G401 (cell line): Measurements from ENCODE around the gene GRIA3. TPM values are rescaled to one million over a fixed set of nuclear protein-coding genes. Genes with fewer than 3 reads are reported as not detected.
"Not testable (repeated sequence)": the region's sequence is repeated elsewhere in the genome, so short reads cannot be mapped to it uniquely, and the experiment has no call there.

Experiments used
- DNase-seq: peaks from one replicate; pipeline ENCODE4 v3.0.0-alpha.2; 2015; ENCODE audit warnings: low spot score
- in situ Hi-C: cut with HindIII; loops from 2 replicates; pipeline ENCODE4 v1.10.0; 2016; ENCODE audit warnings: low sequenced_read_pairs, mixed read lengths
- total RNA-seq: library from RNA; depleted of rRNA; stranded (reverse); fragments of >200 nt; shearing (Covaris generic); gene quantifications from 2 replicates; pipeline ENCODE4 v1.2.3, GENCODE V29; 2014

GRIA3 gene
- total RNA-seq, 1 experiment from 2014 or later = not detected

- in situ Hi-C loops = no loop called here
- no peak for DNase-seq
Measured at GRCh38 chrX:123425471-123425870, 241.4 kb downstream of the GRIA3 start.

- in situ Hi-C loops = no loop called here
- DNase-seq = no peak
Measured at GRCh38 chrX:123425904-123426303, 241.8 kb downstream of the GRIA3 start.

- in situ Hi-C loops = no loop called here
Measured at GRCh38 chrX:123432361-123433150, 248.5 kb downstream of the GRIA3 start.

GRCh38 chrX:123436512-123437136 is 252.5 kb downstream of the GRIA3 start:
- DNase-seq = no peak

More at GRCh38 chrX:123432361-123433150, 248.5 kb downstream of the GRIA3 start:
- no peak for DNase-seq

GRCh38 chrX:123439926-123440325 is 255.8 kb downstream of the GRIA3 start:
- in situ Hi-C loops, DNase-seq: not testable (repeated sequence)

More at GRCh38 chrX:123436512-123437136, 252.5 kb downstream of the GRIA3 start:
- in situ Hi-C loops = no loop called here

- in situ Hi-C loops = no loop called here
- no peak for DNase-seq
Measured at GRCh38 chrX:123442764-123443163, 258.7 kb downstream of the GRIA3 start.

- DNase-seq = no peak
- in situ Hi-C loops = no loop called here
Measured at GRCh38 chrX:123447506-123447905, 263.4 kb downstream of the GRIA3 start.

- in situ Hi-C loops = no loop called here
- no peak for DNase-seq
Measured at GRCh38 chrX:123449335-123449734, 265.3 kb downstream of the GRIA3 start.

- in situ Hi-C loops = no loop called here
- DNase-seq = no peak
Measured at GRCh38 chrX:123450222-123450621, 266.1 kb downstream of the GRIA3 start.

- in situ Hi-C loops = no loop called here
- no peak for DNase-seq
Measured at GRCh38 chrX:123454712-123455431, 270.8 kb downstream of the GRIA3 start.

- DNase-seq = no peak
- in situ Hi-C loops = no loop called here
Measured at GRCh38 chrX:123455693-123456092, 271.6 kb downstream of the GRIA3 start.

GRCh38 chrX:123464709-123465108 is 280.6 kb downstream of the GRIA3 start:
- no peak for DNase-seq
- in situ Hi-C loops = no loop called here

- no peak for DNase-seq
Measured at GRCh38 chrX:123468481-123468880, 284.4 kb downstream of the GRIA3 start.

GRCh38 chrX:123475068-123475724 is 291.1 kb downstream of the GRIA3 start:
- in situ Hi-C loops = no loop called here

More at GRCh38 chrX:123468481-123468880, 284.4 kb downstream of the GRIA3 start:
- in situ Hi-C loops = no loop called here

GRCh38 chrX:123476611-123477219 is 292.6 kb downstream of the GRIA3 start:
- in situ Hi-C loops = no loop called here
- DNase-seq = no peak

More at GRCh38 chrX:123475068-123475724, 291.1 kb downstream of the GRIA3 start:
- no peak for DNase-seq

- DNase-seq = no peak
- in situ Hi-C loops = no loop called here
Measured at GRCh38 chrX:123477673-123478072, 293.6 kb downstream of the GRIA3 start.

GRCh38 chrX:123481913-123482851 is 298.1 kb downstream of the GRIA3 start:
- DNase-seq = peak; percentile 8
- in situ Hi-C loops = no loop called here

GRCh38 chrX:123486297-123486696 is 302.2 kb downstream of the GRIA3 start:
- in situ Hi-C loops = no loop called here
- DNase-seq = no peak
